ENCODE data around the gene TTC7B. TPM values are rescaled to one million over a fixed set of nuclear protein-coding genes. Genes with fewer than 3 reads are reported as not detected.

TTC7B gene
- total and polyA plus RNA-seq, 2 of the 13 experiments (the other 11 are each of a cell fraction or from before 2014, with no cell fraction given): 1.3 to 3.2 TPM

DNA sequence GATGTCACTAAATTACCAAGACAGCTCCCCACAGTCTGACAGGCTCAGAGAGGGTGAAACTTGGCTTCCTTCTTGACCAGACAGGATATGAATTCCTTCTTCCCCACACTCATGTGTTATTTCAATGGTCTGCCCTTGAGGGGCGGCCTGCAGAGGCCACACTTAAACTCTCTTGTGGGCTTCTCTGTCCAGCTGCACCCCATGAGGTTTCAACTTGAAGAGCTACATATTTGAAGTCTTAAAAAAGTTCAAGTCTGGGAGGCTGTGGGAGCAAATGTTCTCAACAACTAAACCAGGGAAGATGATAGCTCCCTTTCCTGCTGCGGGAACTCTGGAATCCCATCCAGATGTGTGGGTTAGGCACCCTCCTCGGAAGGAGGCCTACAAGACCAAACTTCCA, 98.3 kb downstream of the TTC7B start:
- intact Hi-C loops (cut with micrococcal nuclease; ENCODE audit: unreplicated experiment): no loop called here
- DNase-seq (ENCODE audit: low spot score) (no peak), FAIRE-seq (no peak), ATAC-seq (no peak)
- CTCF ChIA-PET (ENCODE audit: low intra/inter-chr PET ratio, low total read pairs): no interaction called here
- POLR2A ChIA-PET: no interaction called here
- H3K4me1 ChIP-seq (ENCODE audit: insufficient read depth, low read length): no peaks in the 10 kb centered on the region
- H3K36me3 ChIP-seq (replicated peaks in 1 of 2; ENCODE audit: control insufficient read depth in 1 of 2, insufficient read depth in 2 of 2, low read length in 2 of 2): no peaks in the 10 kb centered on the region
- in situ Hi-C loops (cut with HindIII; ENCODE audit: extremely low pct_ligation_motif_present, low pct_unique_long_range_greater_than_20kb): no loop called here
- no TSS peak for BruUV-seq (replicated peaks)
- H3K27ac ChIP-seq (ENCODE audit: extremely low read length, insufficient read depth, low read length): no peak overlapping the region
- TF ChIP-seq, protein P1, sequence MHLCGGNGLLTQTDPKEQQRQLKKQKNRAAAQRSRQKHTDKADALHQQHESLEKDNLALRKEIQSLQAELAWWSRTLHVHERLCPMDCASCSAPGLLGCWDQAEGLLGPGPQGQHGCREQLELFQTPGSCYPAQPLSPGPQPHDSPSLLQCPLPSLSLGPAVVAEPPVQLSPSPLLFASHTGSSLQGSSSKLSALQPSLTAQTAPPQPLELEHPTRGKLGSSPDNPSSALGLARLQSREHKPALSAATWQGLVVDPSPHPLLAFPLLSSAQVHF (CRISPR knock-in tag; IDR thresholded peaks at IDR 0.05): no peak
- no peak for TF ChIP-seq SMARCE1 (IDR thresholded peaks at IDR 0.05; ENCODE audit: borderline replicate concordance)
- no peak for TF ChIP-seq BRCA1 (CRISPR knock-in tag; IDR thresholded peaks at IDR 0.05)
- TF ChIP-seq, protein P2, sequence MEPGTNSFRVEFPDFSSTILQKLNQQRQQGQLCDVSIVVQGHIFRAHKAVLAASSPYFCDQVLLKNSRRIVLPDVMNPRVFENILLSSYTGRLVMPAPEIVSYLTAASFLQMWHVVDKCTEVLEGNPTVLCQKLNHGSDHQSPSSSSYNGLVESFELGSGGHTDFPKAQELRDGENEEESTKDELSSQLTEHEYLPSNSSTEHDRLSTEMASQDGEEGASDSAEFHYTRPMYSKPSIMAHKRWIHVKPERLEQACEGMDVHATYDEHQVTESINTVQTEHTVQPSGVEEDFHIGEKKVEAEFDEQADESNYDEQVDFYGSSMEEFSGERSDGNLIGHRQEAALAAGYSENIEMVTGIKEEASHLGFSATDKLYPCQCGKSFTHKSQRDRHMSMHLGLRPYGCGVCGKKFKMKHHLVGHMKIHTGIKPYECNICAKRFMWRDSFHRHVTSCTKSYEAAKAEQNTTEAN (CRISPR knock-in tag; conservative IDR thresholded peaks at IDR 0.05): no peak
- no peak for TF ChIP-seq TOPORS (CRISPR knock-in tag; IDR thresholded peaks at IDR 0.05)
- no peak for TF ChIP-seq CEBPB (IDR thresholded peaks at IDR 0.05; ENCODE audit: borderline replicate concordance, low read depth, low read length)
- TF ChIP-seq, protein P3, sequence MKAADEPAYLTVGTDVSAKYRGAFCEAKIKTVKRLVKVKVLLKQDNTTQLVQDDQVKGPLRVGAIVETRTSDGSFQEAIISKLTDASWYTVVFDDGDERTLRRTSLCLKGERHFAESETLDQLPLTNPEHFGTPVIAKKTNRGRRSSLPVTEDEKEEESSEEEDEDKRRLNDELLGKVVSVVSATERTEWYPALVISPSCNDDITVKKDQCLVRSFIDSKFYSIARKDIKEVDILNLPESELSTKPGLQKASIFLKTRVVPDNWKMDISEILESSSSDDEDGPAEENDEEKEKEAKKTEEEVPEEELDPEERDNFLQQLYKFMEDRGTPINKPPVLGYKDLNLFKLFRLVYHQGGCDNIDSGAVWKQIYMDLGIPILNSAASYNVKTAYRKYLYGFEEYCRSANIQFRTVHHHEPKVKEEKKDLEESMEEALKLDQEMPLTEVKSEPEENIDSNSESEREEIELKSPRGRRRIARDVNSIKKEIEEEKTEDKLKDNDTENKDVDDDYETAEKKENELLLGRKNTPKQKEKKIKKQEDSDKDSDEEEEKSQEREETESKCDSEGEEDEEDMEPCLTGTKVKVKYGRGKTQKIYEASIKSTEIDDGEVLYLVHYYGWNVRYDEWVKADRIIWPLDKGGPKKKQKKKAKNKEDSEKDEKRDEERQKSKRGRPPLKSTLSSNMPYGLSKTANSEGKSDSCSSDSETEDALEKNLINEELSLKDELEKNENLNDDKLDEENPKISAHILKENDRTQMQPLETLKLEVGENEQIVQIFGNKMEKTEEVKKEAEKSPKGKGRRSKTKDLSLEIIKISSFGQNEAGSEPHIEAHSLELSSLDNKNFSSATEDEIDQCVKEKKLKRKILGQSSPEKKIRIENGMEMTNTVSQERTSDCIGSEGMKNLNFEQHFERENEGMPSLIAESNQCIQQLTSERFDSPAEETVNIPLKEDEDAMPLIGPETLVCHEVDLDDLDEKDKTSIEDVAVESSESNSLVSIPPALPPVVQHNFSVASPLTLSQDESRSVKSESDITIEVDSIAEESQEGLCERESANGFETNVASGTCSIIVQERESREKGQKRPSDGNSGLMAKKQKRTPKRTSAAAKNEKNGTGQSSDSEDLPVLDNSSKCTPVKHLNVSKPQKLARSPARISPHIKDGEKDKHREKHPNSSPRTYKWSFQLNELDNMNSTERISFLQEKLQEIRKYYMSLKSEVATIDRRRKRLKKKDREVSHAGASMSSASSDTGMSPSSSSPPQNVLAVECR (CRISPR knock-in tag; IDR thresholded peaks at IDR 0.05; ENCODE audit: borderline replicate concordance): no peak
- TF ChIP-seq ZNF180 (CRISPR knock-in tag; IDR thresholded peaks at IDR 0.05; ENCODE audit: borderline replicate concordance, low read depth): no peak
- TF ChIP-seq ZNF572 (CRISPR knock-in tag; IDR thresholded peaks at IDR 0.05): no peak
- TF ChIP-seq ZBTB7B (CRISPR knock-in tag; IDR thresholded peaks at IDR 0.05): no peak
- TF ChIP-seq SMARCC2 (IDR thresholded peaks at IDR 0.05): no peak
- TF ChIP-seq, protein P4, sequence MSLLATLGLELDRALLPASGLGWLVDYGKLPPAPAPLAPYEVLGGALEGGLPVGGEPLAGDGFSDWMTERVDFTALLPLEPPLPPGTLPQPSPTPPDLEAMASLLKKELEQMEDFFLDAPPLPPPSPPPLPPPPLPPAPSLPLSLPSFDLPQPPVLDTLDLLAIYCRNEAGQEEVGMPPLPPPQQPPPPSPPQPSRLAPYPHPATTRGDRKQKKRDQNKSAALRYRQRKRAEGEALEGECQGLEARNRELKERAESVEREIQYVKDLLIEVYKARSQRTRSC (CRISPR knock-in tag; IDR thresholded peaks at IDR 0.05; ENCODE audit: low read depth): no peak
- no peak for TF ChIP-seq ARNTL (CRISPR knock-in tag; IDR thresholded peaks at IDR 0.05)
- TF ChIP-seq ZIK1 (CRISPR knock-in tag; IDR thresholded peaks at IDR 0.05; ENCODE audit: borderline replicate concordance, low read depth): no peak
- TF ChIP-seq RELA (CRISPR knock-in tag; IDR thresholded peaks at IDR 0.05): no peak
- no peaks in the 10 kb centered on the region for H3K9me3 ChIP-seq (ENCODE audit: low read length)
- no peak overlapping the region for H3K9ac ChIP-seq (ENCODE audit: insufficient read depth, low read depth, low read length)
- H3K79me2 ChIP-seq (ENCODE audit: insufficient read depth, low read length): no peaks in the 10 kb centered on the region
- WGBS (ENCODE audit: low lambda C conversion rate): 25% methylated on average over 1 of the region's 3 CpGs
- H2AFZ ChIP-seq (ENCODE audit: low read length): no peak overlapping the region
- H3K27me3 ChIP-seq (ENCODE audit: control insufficient read depth in 1 of 2, insufficient read depth in 2 of 2, low read length in 2 of 2): no peaks in the 10 kb centered on the region
- H3K4me3 ChIP-seq (replicated peaks in 1 of 3; ENCODE audit: insufficient read depth in 1 of 3, low read depth in 2 of 3, low read length in 3 of 3): no peak overlapping the region
- no peak overlapping the region for H3K4me2 ChIP-seq (ENCODE audit: low read depth, low read length)
- no peaks in the 10 kb centered on the region for H4K20me1 ChIP-seq (ENCODE audit: insufficient read depth, low read length)
